HCT116 (cell line): Measurements from ENCODE around the gene ARHGAP40.

Source experiments
- CTCF ChIP-seq, 3 experiments: fragments of 200-600 bp in 1 of 3; sonication (generic) in 1 of 3; IDR thresholded peaks in 2 of 3; conservative IDR thresholded peaks in 1 of 3; 2 replicates each; pipeline ENCODE4 v1.5.1; 2012 to 2017; ENCODE audit warnings: low read depth in 2 of 3, low read length in 2 of 3, antibody characterized with exemption in 1 of 3, borderline replicate concordance in 1 of 3, control low read depth in 1 of 3, mild to moderate bottlenecking in 1 of 3, mixed read lengths in 1 of 3, mixed run types in 1 of 3, moderate library complexity in 1 of 3; ENCODE audit not compliant: insufficient read depth in 1 of 3
- EGR1 ChIP-seq: IDR thresholded peaks from 2 replicates; pipeline ENCODE4 v1.6.1; 2012; ENCODE audit warnings: low read depth
- EZH2 ChIP-seq: fragments of 200-600 bp; sonication (generic); IDR thresholded peaks from 2 replicates; pipeline ENCODE4 v1.6.1; 2017; ENCODE audit warnings: antibody characterized with exemption, mixed run types
- EZH2phosphoT487 ChIP-seq: fragments of 200-600 bp; IDR thresholded peaks from 2 replicates; pipeline ENCODE4 v1.6.1; 2018; ENCODE audit warnings: antibody characterized with exemption, borderline replicate concordance
- POLR2A ChIP-seq: IDR thresholded peaks from 2 replicates; pipeline ENCODE4 v1.7.0; 2011; ENCODE audit warnings: borderline replicate concordance; ENCODE audit not compliant: insufficient read depth, insufficient read length; ENCODE audit errors: extremely low read depth
- POLR2AphosphoS5 ChIP-seq: IDR thresholded peaks from 2 replicates; pipeline ENCODE4 v1.6.1; 2011; ENCODE audit warnings: mild to moderate bottlenecking, low read depth, low read length, moderate library complexity
- REST ChIP-seq: IDR thresholded peaks from 2 replicates; pipeline ENCODE4 v1.6.1; 2012; ENCODE audit warnings: low read depth
- SP1 ChIP-seq: IDR thresholded peaks from 2 replicates; pipeline ENCODE4 v1.6.1; 2012; ENCODE audit warnings: low read depth
- SRF ChIP-seq: IDR thresholded peaks from 2 replicates; pipeline ENCODE4 v1.6.1; 2012; ENCODE audit warnings: low read depth
- YY1 ChIP-seq: IDR thresholded peaks from 2 replicates; pipeline ENCODE4 v1.6.1; 2011; ENCODE audit warnings: low read length, low read depth, moderate library complexity, mild to moderate bottlenecking; ENCODE audit not compliant: insufficient replicate concordance; ENCODE audit errors: extremely low read depth
- ZBTB33 ChIP-seq: IDR thresholded peaks from 2 replicates; pipeline ENCODE4 v1.6.1; 2011; ENCODE audit warnings: mild to moderate bottlenecking, low read length, moderate library complexity; ENCODE audit not compliant: insufficient replicate concordance; ENCODE audit errors: extremely low read depth
- ZFX ChIP-seq: fragments of 450-650 bp; IDR thresholded peaks from 2 replicates; pipeline ENCODE4 v1.6.1; 2017
- ZNF274 ChIP-seq: fragments of 200-500 bp; sonication (Bioruptor generic); IDR thresholded peaks from 2 replicates; pipeline ENCODE4 v1.6.1; 2014; ENCODE audit warnings: mild to moderate bottlenecking, low read depth, low read length, inconsistent platforms

GRCh38 chr20:38563802-38564431 is 37.7 kb upstream of the ARHGAP40 start:
- no peak for TF ChIP-seq EZH2
- TF ChIP-seq YY1: no peak
- no peak for TF ChIP-seq ZFX
- TF ChIP-seq POLR2AphosphoS5: no peak
- TF ChIP-seq EZH2phosphoT487: no peak
- no peak for TF ChIP-seq CTCF (IDR thresholded peaks at IDR 0.05 in 2 of 3, conservative IDR thresholded peaks at IDR 0.05 in 1 of 3; ENCODE audit: borderline replicate concordance in 1 of 3, insufficient read depth in 1 of 3, low read depth in 2 of 3, low read length in 2 of 3)
- no peak for TF ChIP-seq ZNF274
- TF ChIP-seq SRF: no peak
- TF ChIP-seq REST: no peak
- no peak for TF ChIP-seq EGR1
- TF ChIP-seq POLR2A: no peak
- no peak for TF ChIP-seq SP1
- TF ChIP-seq ZBTB33: no peak
